ENCODE results near the gene RNF44. TPM values are rescaled to one million over a fixed set of nuclear protein-coding genes. Genes with fewer than 3 reads are reported as not detected.

RNF44 gene
- total RNA-seq, 1 donor from 2014 or later = 53.0 TPM

DNA sequence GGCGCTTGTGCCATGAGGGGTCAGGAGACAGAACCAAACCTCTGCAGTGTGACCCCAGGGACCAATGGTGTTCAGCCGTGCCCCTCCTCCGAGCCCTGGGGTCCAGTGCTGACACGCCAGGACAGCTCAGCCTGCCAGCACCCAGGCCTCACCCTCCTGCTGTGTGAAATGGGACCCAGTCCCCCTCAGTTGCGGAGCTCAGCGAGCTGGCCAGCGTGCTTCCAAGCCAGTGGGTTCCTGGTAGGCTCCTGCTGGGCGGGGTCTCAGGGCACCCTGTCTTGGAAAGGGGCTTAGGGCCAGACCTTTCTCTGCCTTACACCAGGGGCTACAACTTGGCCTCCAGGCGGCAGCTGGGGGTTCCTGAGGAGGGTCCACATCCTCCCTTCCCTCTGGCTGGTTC, 4.4 kb downstream of the RNF44 start:
- Mint-ChIP-seq H3K4me1 (ENCODE audit: unreplicated experiment) (peaks cover 40% of the 10 kb centered on the region), H3K4me3 (ENCODE audit: unreplicated experiment) (no peak overlapping the region)

DNA sequence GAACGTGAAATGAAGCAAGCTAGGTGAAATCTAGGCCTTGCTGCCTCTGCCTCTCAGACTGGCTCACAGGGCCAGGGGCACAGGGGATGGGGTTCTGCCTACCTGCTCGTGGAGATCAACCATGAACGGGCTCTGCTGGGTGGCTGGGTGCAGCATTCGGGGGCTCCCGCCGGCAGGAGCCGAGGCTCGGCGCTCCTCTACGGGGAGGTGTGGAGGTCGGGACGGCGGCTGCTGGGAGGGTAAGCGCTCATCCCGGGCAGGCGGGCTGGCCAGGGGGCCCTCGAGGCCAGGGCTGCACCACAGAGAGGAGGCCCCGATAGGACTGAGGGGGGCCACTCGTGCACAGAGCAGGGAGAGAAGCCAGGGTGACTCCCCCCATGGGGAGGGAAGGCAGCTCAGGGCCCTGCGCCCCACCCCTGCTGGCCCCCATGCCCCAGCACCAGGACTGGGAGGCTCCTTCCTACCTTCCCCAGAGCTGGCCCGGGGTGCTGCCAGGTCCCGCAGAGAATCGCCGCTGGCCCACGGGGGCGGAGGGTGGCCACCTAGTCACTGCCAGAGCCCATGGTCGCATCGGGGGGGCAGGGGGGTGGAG, 5.2 kb downstream of the RNF44 start:
- peaks cover 40% of the 10 kb centered on the region for H3K4me1 Mint-ChIP-seq (ENCODE audit: unreplicated experiment)
- no peak for DNase-seq (ENCODE audit: extremely low spot score, unreplicated experiment)
- H3K27ac Mint-ChIP-seq (ENCODE audit: unreplicated experiment) = no peak overlapping the region
- H3K27me3 Mint-ChIP-seq (ENCODE audit: unreplicated experiment) = no peaks in the 10 kb centered on the region
- no peak overlapping the region for H3K4me3 Mint-ChIP-seq (ENCODE audit: unreplicated experiment)
- H3K9me3 Mint-ChIP-seq (ENCODE audit: unreplicated experiment) = no peaks in the 10 kb centered on the region
- peaks cover 13% of the 10 kb centered on the region for H3K36me3 Mint-ChIP-seq (ENCODE audit: unreplicated experiment)
- TF ChIP-seq, protein P1, sequence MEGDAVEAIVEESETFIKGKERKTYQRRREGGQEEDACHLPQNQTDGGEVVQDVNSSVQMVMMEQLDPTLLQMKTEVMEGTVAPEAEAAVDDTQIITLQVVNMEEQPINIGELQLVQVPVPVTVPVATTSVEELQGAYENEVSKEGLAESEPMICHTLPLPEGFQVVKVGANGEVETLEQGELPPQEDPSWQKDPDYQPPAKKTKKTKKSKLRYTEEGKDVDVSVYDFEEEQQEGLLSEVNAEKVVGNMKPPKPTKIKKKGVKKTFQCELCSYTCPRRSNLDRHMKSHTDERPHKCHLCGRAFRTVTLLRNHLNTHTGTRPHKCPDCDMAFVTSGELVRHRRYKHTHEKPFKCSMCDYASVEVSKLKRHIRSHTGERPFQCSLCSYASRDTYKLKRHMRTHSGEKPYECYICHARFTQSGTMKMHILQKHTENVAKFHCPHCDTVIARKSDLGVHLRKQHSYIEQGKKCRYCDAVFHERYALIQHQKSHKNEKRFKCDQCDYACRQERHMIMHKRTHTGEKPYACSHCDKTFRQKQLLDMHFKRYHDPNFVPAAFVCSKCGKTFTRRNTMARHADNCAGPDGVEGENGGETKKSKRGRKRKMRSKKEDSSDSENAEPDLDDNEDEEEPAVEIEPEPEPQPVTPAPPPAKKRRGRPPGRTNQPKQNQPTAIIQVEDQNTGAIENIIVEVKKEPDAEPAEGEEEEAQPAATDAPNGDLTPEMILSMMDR (IDR thresholded peaks at IDR 0.05) = no peak

More for the DNA sequence above, 4.4 kb downstream of the RNF44 start:
- Mint-ChIP-seq H3K27ac (ENCODE audit: unreplicated experiment) (no peak overlapping the region), H3K27me3 (ENCODE audit: unreplicated experiment) (no peaks in the 10 kb centered on the region), H3K9me3 (ENCODE audit: unreplicated experiment) (no peaks in the 10 kb centered on the region), H3K36me3 (ENCODE audit: unreplicated experiment) (peaks cover 13% of the 10 kb centered on the region)
- DNase-seq (ENCODE audit: extremely low spot score, unreplicated experiment) = no peak
- TF ChIP-seq, protein P1 (IDR thresholded peaks at IDR 0.05) = no peak

DNA sequence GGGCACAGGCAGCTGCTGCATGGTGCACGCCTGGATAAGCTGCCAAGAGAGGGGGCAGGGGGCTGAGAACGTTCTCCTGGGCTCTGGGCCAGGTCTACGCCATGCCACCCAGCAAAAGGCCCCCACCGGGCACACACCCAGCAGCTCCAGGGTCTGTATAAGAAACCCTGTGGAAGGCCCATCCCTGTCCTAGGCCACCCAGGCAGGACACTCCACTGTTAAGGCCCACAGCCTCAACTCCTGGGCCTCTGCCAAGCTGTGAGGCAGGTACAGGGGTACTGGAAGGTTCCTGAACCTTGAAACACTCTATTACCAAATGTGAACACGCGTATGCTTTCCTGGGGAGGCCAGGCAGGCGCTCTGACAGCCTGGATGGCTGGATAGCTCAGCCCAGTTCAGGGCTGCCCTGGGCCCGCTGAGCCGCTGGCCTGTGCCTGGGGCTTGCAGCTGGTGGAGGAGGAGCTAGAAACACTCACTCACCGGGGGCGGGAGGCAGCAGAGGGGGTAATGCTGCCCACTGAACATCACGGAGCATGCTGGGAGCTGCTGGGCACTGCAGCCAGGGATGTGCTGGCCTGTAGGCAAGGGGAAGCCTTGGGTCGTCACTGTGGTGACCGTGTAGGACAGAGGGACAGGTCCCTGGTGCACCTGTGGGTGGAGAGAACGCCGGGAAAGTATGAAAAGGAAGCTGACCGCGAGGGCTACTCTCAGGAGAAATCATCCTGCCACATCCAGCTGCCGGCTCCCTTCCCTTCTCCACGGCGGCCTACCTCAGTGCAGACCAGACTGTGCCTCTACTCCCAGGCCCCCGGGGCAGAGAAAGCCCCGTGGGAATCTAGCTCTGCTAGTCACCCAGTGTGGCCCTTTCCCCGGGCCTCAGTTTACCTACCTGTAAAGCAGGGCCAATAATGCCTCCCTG, 6.0 kb downstream of the RNF44 start:
- TF ChIP-seq, protein P1 (IDR thresholded peaks at IDR 0.05) = no peak
- H3K9me3 Mint-ChIP-seq (ENCODE audit: unreplicated experiment) = no peaks in the 10 kb centered on the region
- H3K4me1 Mint-ChIP-seq (ENCODE audit: unreplicated experiment) = peaks cover 40% of the 10 kb centered on the region
- no peak for DNase-seq (ENCODE audit: extremely low spot score, unreplicated experiment)
- no peak overlapping the region for H3K4me3 Mint-ChIP-seq (ENCODE audit: unreplicated experiment)
- H3K27ac Mint-ChIP-seq (ENCODE audit: unreplicated experiment) = peak overlapping the region; percentile 71
- H3K36me3 Mint-ChIP-seq (ENCODE audit: unreplicated experiment) = peaks cover 13% of the 10 kb centered on the region
- H3K27me3 Mint-ChIP-seq (ENCODE audit: unreplicated experiment) = no peaks in the 10 kb centered on the region

GRCh38 chr5:176530393-176530982, 6.7 kb downstream of the RNF44 start:
- H3K4me1 Mint-ChIP-seq (ENCODE audit: unreplicated experiment) = peaks cover 33% of the 10 kb centered on the region
- H3K9me3 Mint-ChIP-seq (ENCODE audit: unreplicated experiment) = no peaks in the 10 kb centered on the region
- H3K27me3 Mint-ChIP-seq (ENCODE audit: unreplicated experiment) = no peaks in the 10 kb centered on the region
- H3K4me3 Mint-ChIP-seq (ENCODE audit: unreplicated experiment) = no peak overlapping the region
- H3K27ac Mint-ChIP-seq (ENCODE audit: unreplicated experiment) = no peak overlapping the region
- TF ChIP-seq, protein P1 (IDR thresholded peaks at IDR 0.05) = no peak
- DNase-seq (ENCODE audit: extremely low spot score, unreplicated experiment) = no peak
- H3K36me3 Mint-ChIP-seq (ENCODE audit: unreplicated experiment) = peaks cover 14% of the 10 kb centered on the region

DNA sequence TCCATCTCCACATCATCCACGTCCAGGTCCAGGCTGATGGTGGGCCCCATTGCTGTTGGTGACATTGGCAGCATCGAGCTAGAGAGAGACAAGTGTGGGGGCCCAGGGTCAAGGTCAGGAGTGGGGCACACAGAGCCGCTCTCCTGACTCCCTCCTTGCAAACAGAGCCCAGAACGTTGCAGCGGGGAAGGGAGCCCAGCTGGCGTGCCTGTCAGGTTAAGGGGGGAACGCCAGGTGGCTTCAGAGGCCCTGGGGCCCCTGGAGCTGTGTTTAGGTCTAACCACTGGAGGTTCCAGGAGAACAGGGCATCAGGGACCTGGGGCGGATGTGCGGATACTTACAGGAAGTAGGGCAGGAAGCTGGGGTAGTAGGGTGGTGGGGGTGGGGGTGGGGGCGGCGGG, 7.5 kb downstream of the RNF44 start:
- TF ChIP-seq, protein P1 (IDR thresholded peaks at IDR 0.05) = no peak
- H3K9me3 Mint-ChIP-seq (ENCODE audit: unreplicated experiment) = no peaks in the 10 kb centered on the region
- DNase-seq (ENCODE audit: extremely low spot score, unreplicated experiment) = no peak
- peaks cover 26% of the 10 kb centered on the region for H3K4me1 Mint-ChIP-seq (ENCODE audit: unreplicated experiment)
- no peaks in the 10 kb centered on the region for H3K27me3 Mint-ChIP-seq (ENCODE audit: unreplicated experiment)
- H3K36me3 Mint-ChIP-seq (ENCODE audit: unreplicated experiment) = peaks cover 16% of the 10 kb centered on the region
- no peak overlapping the region for H3K27ac Mint-ChIP-seq (ENCODE audit: unreplicated experiment)
- no peak overlapping the region for H3K4me3 Mint-ChIP-seq (ENCODE audit: unreplicated experiment)

Data from osteocyte (in vitro differentiated cells).